ENCODE measurements around the gene LRRC18.

LRRC18 gene

GRCh38 chr10:48934672-48935501 lies 4.8 kb downstream of the LRRC18 start:
- ATAC-seq (ENCODE audit: low read depth) (no peak), DNase-seq (ENCODE audit: low spot score) (no peak)
- Histone ChIP-seq H3K4me1 (ENCODE audit: insufficient read depth, poor library complexity, severe bottlenecking) (no peaks in the 10 kb centered on the region), H3K27ac (ENCODE audit: poor library complexity, severe bottlenecking) (no peak overlapping the region), H3K36me3 (ENCODE audit: low read depth) (no peaks in the 10 kb centered on the region), H3K9me3 (ENCODE audit: severe bottlenecking) (no peaks in the 10 kb centered on the region), H3K27me3 (ENCODE audit: insufficient read depth, poor library complexity, severe bottlenecking) (no peaks in the 10 kb centered on the region), H3K4me3 (ENCODE audit: severe bottlenecking) (no peak overlapping the region)
- no peak for TF ChIP-seq CTCF (IDR thresholded peaks at IDR 0.05; ENCODE audit: poor library complexity, severe bottlenecking)

GRCh38 chr10:48932831-48933664 lies 6.6 kb downstream of the LRRC18 start:
- no peaks in the 10 kb centered on the region for H3K4me1 ChIP-seq (ENCODE audit: insufficient read depth, poor library complexity, severe bottlenecking)
- DNase-seq (ENCODE audit: low spot score) (no peak), ATAC-seq (ENCODE audit: low read depth) (no peak)
- no peaks in the 10 kb centered on the region for H3K9me3 ChIP-seq (ENCODE audit: severe bottlenecking)
- H3K27me3 ChIP-seq (ENCODE audit: insufficient read depth, poor library complexity, severe bottlenecking), result no peaks in the 10 kb centered on the region
- no peak overlapping the region for H3K27ac ChIP-seq (ENCODE audit: poor library complexity, severe bottlenecking)
- no peaks in the 10 kb centered on the region for H3K36me3 ChIP-seq (ENCODE audit: low read depth)
- H3K4me3 ChIP-seq (ENCODE audit: severe bottlenecking), result no peak overlapping the region
- no peak for TF ChIP-seq CTCF (IDR thresholded peaks at IDR 0.05; ENCODE audit: poor library complexity, severe bottlenecking)

- no peak overlapping the region for H3K27ac ChIP-seq (ENCODE audit: poor library complexity, severe bottlenecking)
- DNase-seq (ENCODE audit: low spot score) (no peak), ATAC-seq (ENCODE audit: low read depth) (no peak)
- H3K36me3 ChIP-seq (ENCODE audit: low read depth), result no peaks in the 10 kb centered on the region
- H3K4me3 ChIP-seq (ENCODE audit: severe bottlenecking), result no peak overlapping the region
- no peaks in the 10 kb centered on the region for H3K27me3 ChIP-seq (ENCODE audit: insufficient read depth, poor library complexity, severe bottlenecking)
- no peaks in the 10 kb centered on the region for H3K9me3 ChIP-seq (ENCODE audit: severe bottlenecking)
- no peaks in the 10 kb centered on the region for H3K4me1 ChIP-seq (ENCODE audit: insufficient read depth, poor library complexity, severe bottlenecking)
- no peak for TF ChIP-seq CTCF (IDR thresholded peaks at IDR 0.05; ENCODE audit: poor library complexity, severe bottlenecking)
Observed at GRCh38 chr10:48931188-48931587, 8.5 kb downstream of the LRRC18 start.

GRCh38 chr10:48929413-48929990 lies 10.1 kb downstream of the LRRC18 start:
- Histone ChIP-seq H3K27ac (ENCODE audit: poor library complexity, severe bottlenecking) (no peak overlapping the region), H3K9me3 (ENCODE audit: severe bottlenecking) (no peaks in the 10 kb centered on the region), H3K4me1 (ENCODE audit: insufficient read depth, poor library complexity, severe bottlenecking) (no peaks in the 10 kb centered on the region), H3K27me3 (ENCODE audit: insufficient read depth, poor library complexity, severe bottlenecking) (no peaks in the 10 kb centered on the region), H3K4me3 (ENCODE audit: severe bottlenecking) (no peak overlapping the region), H3K36me3 (ENCODE audit: low read depth) (no peaks in the 10 kb centered on the region)
- ATAC-seq (ENCODE audit: low read depth) (no peak), DNase-seq (ENCODE audit: low spot score) (no peak)
- TF ChIP-seq CTCF (IDR thresholded peaks at IDR 0.05; ENCODE audit: poor library complexity, severe bottlenecking), result no peak

All from RWPE2 (cell line).